CD14-positive monocyte (primary cell): ENCODE measurements around the gene URAD. TPM values are rescaled to one million over a fixed set of nuclear protein-coding genes. Genes with fewer than 3 reads are reported as not detected.

Experiments
- DNase-seq, 3 donors: peaks; one replicate each; pipeline ENCODE4 v3.0.0-alpha.2; 2011 to 2022
- H2AFZ ChIP-seq: 2 replicates; pipeline ENCODE4 v1.6.0; 2012; ENCODE audit warnings: mild to moderate bottlenecking, low read depth, low read length, inconsistent platforms; ENCODE audit not compliant: insufficient read depth, poor library complexity, severe bottlenecking
- H3K27ac ChIP-seq, 2 donors: 1 replicate in 1 of 2; 2 replicates in 1 of 2; pipeline ENCODE4 v1.5.1; 2012 to 2013; ENCODE audit warnings: low read length in 2 of 2, control low read depth in 1 of 2, inconsistent platforms in 1 of 2, low read depth in 1 of 2, mild to moderate bottlenecking in 1 of 2
- H3K27me3 ChIP-seq, 2 donors: one replicate each; pipeline versions ENCODE4 v1.6.0 to v1.6.1; 2011 to 2013; ENCODE audit warnings: low read length in 2 of 2; ENCODE audit not compliant: control insufficient read depth in 2 of 2, insufficient read depth in 2 of 2
- H3K36me3 ChIP-seq, 2 donors: replicated peaks in 1 of 2; 1 replicate in 1 of 2; 2 replicates in 1 of 2; pipeline versions ENCODE4 v1.5.1 to v1.6.1; 2012 to 2013; ENCODE audit warnings: low read length in 2 of 2, control low read depth in 1 of 2, inconsistent platforms in 1 of 2, mild to moderate bottlenecking in 1 of 2; ENCODE audit not compliant: insufficient read depth in 2 of 2, control insufficient read depth in 1 of 2
- H3K4me1 ChIP-seq, 2 donors: 1 replicate in 1 of 2; 2 replicates in 1 of 2; pipeline versions ENCODE4 v1.5.1 to v1.6.1; 2012 to 2013; ENCODE audit warnings: low read length in 2 of 2, control low read depth in 1 of 2, inconsistent platforms in 1 of 2, mild to moderate bottlenecking in 1 of 2, moderate library complexity in 1 of 2; ENCODE audit not compliant: insufficient read depth in 2 of 2, control insufficient read depth in 1 of 2
- H3K4me2 ChIP-seq: replicated peaks from 2 replicates; pipeline ENCODE3; 2012; ENCODE audit warnings: low read length, moderate library complexity, mild to moderate bottlenecking; ENCODE audit not compliant: poor library complexity, severe bottlenecking; ENCODE audit errors: extremely low read depth
- H3K4me3 ChIP-seq, 3 experiments: fragments of 200-600 bp in 1 of 3; sonication (generic) in 1 of 3; replicated peaks in 1 of 3; 1 replicate in 2 of 3; 2 replicates in 1 of 3; pipeline ENCODE4 v1.5.1; 2011 to 2013; ENCODE audit warnings: low read length in 3 of 3, mild to moderate bottlenecking in 3 of 3, control low read depth in 2 of 3, low read depth in 2 of 3, inconsistent platforms in 1 of 3, moderate library complexity in 1 of 3
- H3K79me2 ChIP-seq: 2 replicates; pipeline ENCODE4 v1.6.0; 2012; ENCODE audit warnings: mild to moderate bottlenecking, control low read depth, inconsistent platforms, low read length, moderate library complexity; ENCODE audit not compliant: insufficient read depth
- H3K9ac ChIP-seq: 2 replicates; pipeline ENCODE4 v1.6.0; 2017; ENCODE audit warnings: low read length, mild to moderate bottlenecking; ENCODE audit not compliant: insufficient read depth, poor library complexity, severe bottlenecking
- H3K9me3 ChIP-seq, 2 donors: replicated peaks in 1 of 2; 1 replicate in 1 of 2; 2 replicates in 1 of 2; pipeline versions ENCODE4 v1.5.1 to v1.6.1; 2012 to 2013; ENCODE audit warnings: low read length in 2 of 2, control low read depth in 1 of 2; ENCODE audit not compliant: control insufficient read depth in 1 of 2, insufficient read depth in 1 of 2
- H4K20me1 ChIP-seq: 2 replicates; pipeline ENCODE4 v1.6.0; 2012; ENCODE audit warnings: mild to moderate bottlenecking, low read length, control low read depth, moderate library complexity; ENCODE audit not compliant: insufficient read depth
- H3K27ac Mint-ChIP-seq, 7 donors: one replicate each; pipeline ENCODE4 v1.8.0; 2020; ENCODE audit warnings: mild to moderate bottlenecking in 7 of 7, mixed read lengths in 7 of 7, moderate library complexity in 6 of 7, inconsistent platforms in 2 of 7
- H3K27me3 Mint-ChIP-seq, 3 donors: one replicate each; pipeline ENCODE4 v1.8.0; 2021 to 2022; ENCODE audit warnings: low read depth in 3 of 3, mild to moderate bottlenecking in 3 of 3, mixed read lengths in 3 of 3, moderate library complexity in 3 of 3, inconsistent platforms in 1 of 3
- H3K36me3 Mint-ChIP-seq, 2 donors: one replicate each; pipeline ENCODE4 v1.8.0; 2020; ENCODE audit warnings: mixed read lengths in 2 of 2, inconsistent platforms in 1 of 2, mild to moderate bottlenecking in 1 of 2
- H3K4me1 Mint-ChIP-seq: one replicate; pipeline ENCODE4 v1.8.0; 2020; ENCODE audit warnings: mild to moderate bottlenecking, mixed read lengths
- H3K4me3 Mint-ChIP-seq, 2 donors: one replicate each; pipeline ENCODE4 v1.8.0; 2020; ENCODE audit warnings: mild to moderate bottlenecking in 2 of 2, mixed read lengths in 2 of 2, moderate library complexity in 1 of 2
- H3K9me3 Mint-ChIP-seq, 7 donors: one replicate each; pipeline ENCODE4 v1.8.0; 2020 to 2022; ENCODE audit warnings: mixed read lengths in 7 of 7, mild to moderate bottlenecking in 6 of 7, moderate library complexity in 6 of 7, inconsistent platforms in 2 of 7
- WGBS: methylation state at CpG from one replicate; pipeline ENCODE4 v1.1.5; 2013; ENCODE audit warnings: missing lambda C conversion rate; ENCODE audit not compliant: insufficient coverage; 5-methylcytosine and 5-hydroxymethylcytosine counted together
- intact Hi-C, 2 donors: fragments of 100-400 bp; cut with micrococcal nuclease; formaldehyde crosslinking; loops; one replicate each; pipeline versions ENCODE4 v1.15.0 to v1.15.1; 2023
- polyA plus RNA-seq, 3 donors: library from polyadenylated mRNA; depleted of rRNA in 1 of 3; unstranded in 2 of 3; stranded (reverse) in 1 of 3; fragments of 300-500 nt in 2 of 3; fragments of >200 nt in 1 of 3; fragmentation: Illumina TruSeq in 2 of 3; gene quantifications; 1 replicate in 2 of 3; 2 replicates in 1 of 3; pipeline ENCODE4 v1.2.3, GENCODE V29; 2012 to 2021
- TF ChIP-seq, protein P1 (sequence below): fragments of 200-600 bp; IDR thresholded peaks from one replicate; pipeline ENCODE4 v1.8.0; 2022; ENCODE audit warnings: antibody characterized with exemption, mild to moderate bottlenecking

Gene URAD
- polyA plus RNA-seq, 3 donors: 0.12 TPM; not detected in 2

DNA sequence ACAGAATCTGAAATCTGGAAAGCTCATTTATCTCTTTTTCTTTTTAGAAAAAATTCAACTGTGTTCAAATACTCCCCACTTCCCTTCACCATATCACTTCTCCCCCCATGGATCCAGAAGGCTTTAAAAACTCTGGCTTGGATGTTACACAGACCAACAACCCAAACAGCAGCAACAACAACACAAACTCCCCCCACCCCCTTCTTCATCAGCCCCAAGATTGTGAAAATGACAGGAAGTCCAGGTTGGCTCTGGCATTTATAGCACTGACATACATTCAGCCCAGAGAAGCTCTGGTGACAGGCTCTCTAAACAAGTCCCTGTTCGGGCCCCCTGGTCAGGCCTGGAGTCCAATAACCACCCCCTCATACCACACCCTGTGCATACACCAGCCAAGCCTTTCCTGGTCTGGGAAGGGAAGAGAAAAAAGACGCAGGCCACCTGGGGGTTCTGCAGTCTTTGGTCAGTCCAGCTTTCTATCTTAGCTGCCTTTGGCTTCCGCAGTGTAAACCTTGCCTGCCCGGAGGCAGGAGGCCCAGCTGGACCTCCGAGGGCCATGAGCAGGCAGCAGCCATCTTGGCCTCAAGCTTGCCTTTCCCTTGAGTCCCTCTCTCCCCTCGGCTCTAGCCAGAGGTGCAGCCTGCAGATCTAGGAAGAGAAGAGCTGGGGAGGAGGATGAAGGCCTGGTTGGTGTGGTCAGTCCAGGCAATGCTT, 26.2 kb downstream of the URAD start:
- 57% methylated on average over 2 of the region's 6 CpGs for WGBS
- TF ChIP-seq, protein P1, sequence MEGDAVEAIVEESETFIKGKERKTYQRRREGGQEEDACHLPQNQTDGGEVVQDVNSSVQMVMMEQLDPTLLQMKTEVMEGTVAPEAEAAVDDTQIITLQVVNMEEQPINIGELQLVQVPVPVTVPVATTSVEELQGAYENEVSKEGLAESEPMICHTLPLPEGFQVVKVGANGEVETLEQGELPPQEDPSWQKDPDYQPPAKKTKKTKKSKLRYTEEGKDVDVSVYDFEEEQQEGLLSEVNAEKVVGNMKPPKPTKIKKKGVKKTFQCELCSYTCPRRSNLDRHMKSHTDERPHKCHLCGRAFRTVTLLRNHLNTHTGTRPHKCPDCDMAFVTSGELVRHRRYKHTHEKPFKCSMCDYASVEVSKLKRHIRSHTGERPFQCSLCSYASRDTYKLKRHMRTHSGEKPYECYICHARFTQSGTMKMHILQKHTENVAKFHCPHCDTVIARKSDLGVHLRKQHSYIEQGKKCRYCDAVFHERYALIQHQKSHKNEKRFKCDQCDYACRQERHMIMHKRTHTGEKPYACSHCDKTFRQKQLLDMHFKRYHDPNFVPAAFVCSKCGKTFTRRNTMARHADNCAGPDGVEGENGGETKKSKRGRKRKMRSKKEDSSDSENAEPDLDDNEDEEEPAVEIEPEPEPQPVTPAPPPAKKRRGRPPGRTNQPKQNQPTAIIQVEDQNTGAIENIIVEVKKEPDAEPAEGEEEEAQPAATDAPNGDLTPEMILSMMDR: no peak
- Histone ChIP-seq H4K20me1 (no peaks in the 10 kb centered on the region), H3K9ac (no peak overlapping the region), H3K36me3 (no peaks in the 10 kb centered on the region), H2AFZ (no peak overlapping the region), H3K9me3 (peaks cover 0 to 52% of the 10 kb centered on the region in 2 donors), H3K27me3 (peaks cover 75 to 99% of the 10 kb centered on the region in 2 donors), H3K4me3 (no peak overlapping the region), H3K27ac (no peak overlapping the region), H3K79me2 (no peaks in the 10 kb centered on the region), H3K4me1 (peaks cover 13 to 19% of the 10 kb centered on the region in 2 donors), H3K4me2 (no peak overlapping the region)
- Mint-ChIP-seq H3K36me3 (peaks cover 0 to 5% of the 10 kb centered on the region in 2 donors), H3K9me3 (peaks cover 0 to 31% (median 9%) of the 10 kb centered on the region in 7 donors), H3K27ac (peak overlapping the region in 1 of 7 donors; percentile 24), H3K4me3 (peak overlapping the region in 1 of 2 donors; percentile 67), H3K4me1 (peaks cover 27% of the 10 kb centered on the region), H3K27me3 (peaks cover 95 to 100% (median 97%) of the 10 kb centered on the region in 3 donors)
- intact Hi-C loops: no loop called here
- no peak for DNase-seq

DNA sequence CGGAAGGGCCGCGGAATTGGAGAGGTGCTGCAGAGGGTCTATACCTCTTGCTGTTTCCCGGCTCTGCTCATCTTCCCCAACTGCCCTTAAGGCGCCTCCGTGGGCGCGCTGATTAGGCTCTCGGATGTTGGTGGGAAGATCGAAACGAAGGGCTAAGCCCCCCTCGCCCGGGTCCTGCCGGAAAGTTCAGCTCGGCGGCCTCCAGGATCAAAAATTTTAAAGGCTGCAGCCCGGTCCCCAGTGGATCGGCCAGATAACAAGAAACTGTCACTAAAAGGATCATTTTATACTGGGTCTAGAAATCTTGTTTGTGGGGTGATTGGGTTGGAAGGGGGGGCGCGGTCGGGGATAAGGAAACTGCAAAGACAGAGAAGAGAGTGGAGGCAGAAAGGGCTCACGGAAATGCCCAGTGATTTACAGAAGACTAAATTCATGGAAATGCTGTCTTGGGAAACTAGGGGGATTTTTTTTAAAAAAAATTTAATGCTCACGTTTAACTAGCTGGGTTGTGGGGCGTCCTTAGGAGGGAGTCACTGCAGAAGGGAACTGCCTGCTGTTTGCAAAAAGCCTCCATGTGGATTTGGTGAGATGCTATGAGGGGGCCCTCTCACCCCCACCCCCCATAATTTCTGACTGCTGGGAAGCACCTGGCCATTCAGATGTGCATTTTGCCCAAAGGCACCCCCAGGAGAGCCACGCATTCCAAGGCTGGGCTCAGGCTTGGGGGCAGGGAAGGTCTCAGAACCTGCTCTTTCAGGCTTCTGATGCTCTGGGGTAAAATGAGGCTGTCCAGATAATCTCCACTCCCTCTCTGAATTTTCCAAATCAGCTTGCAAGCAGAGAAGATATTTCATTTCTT, 27.0 kb downstream of the URAD start:
- Mint-ChIP-seq H3K4me3 (peak overlapping the region; percentile 48 to 67), H3K36me3 (peaks cover 0 to 5% of the 10 kb centered on the region in 2 donors), H3K27me3 (peaks cover 94 to 99% (median 96%) of the 10 kb centered on the region in 3 donors), H3K9me3 (peaks cover 0 to 29% (median 9%) of the 10 kb centered on the region in 7 donors), H3K4me1 (peaks cover 23% of the 10 kb centered on the region), H3K27ac (no peak overlapping the region)
- Histone ChIP-seq H3K9ac (no peak overlapping the region), H4K20me1 (no peaks in the 10 kb centered on the region), H3K4me1 (peaks cover 13 to 19% of the 10 kb centered on the region in 2 donors), H2AFZ (peak overlapping the region; percentile 67), H3K27ac (no peak overlapping the region), H3K4me3 (peak overlapping the region in 2 of 3 experiments; percentile 3 to 68), H3K27me3 (peaks cover 74 to 99% of the 10 kb centered on the region in 2 donors), H3K4me2 (peak overlapping the region; percentile 73), H3K79me2 (no peaks in the 10 kb centered on the region), H3K36me3 (no peaks in the 10 kb centered on the region), H3K9me3 (peaks cover 0 to 47% of the 10 kb centered on the region in 2 donors)
- DNase-seq: no peak
- WGBS: 4% methylated on average over 12 of the region's 25 CpGs
- intact Hi-C loops: no loop called here
- TF ChIP-seq, protein P1: no peak
